Neural crest cell (in vitro differentiated cells): ENCODE results near the gene SRPX. TPM values are rescaled to one million over a fixed set of nuclear protein-coding genes. Genes with fewer than 3 reads are reported as not detected.

ENCODE experiments used
- DNase-seq: peaks from one replicate; pipeline ENCODE4 v3.0.0; 2021; ENCODE audit warnings: low read depth, mixed read lengths, low spot score
- H3K27ac Mint-ChIP-seq: one replicate; pipeline ENCODE4 v1.8.0; 2021; ENCODE audit warnings: mild to moderate bottlenecking, mixed read lengths; ENCODE audit not compliant: unreplicated experiment
- H3K27me3 Mint-ChIP-seq: 2 replicates; pipeline ENCODE4 v1.8.0; 2021; ENCODE audit warnings: low read depth, mild to moderate bottlenecking, mixed read lengths
- H3K36me3 Mint-ChIP-seq: 2 replicates; pipeline ENCODE4 v1.8.0; 2021; ENCODE audit warnings: low read depth, mild to moderate bottlenecking, mixed read lengths
- H3K4me1 Mint-ChIP-seq: 2 replicates; pipeline ENCODE4 v1.8.0; 2021; ENCODE audit warnings: mixed read lengths
- H3K4me3 Mint-ChIP-seq: one replicate; pipeline ENCODE4 v1.8.0; 2021; ENCODE audit warnings: mild to moderate bottlenecking, mixed read lengths
- H3K9me3 Mint-ChIP-seq: 2 replicates; pipeline ENCODE4 v1.8.0; 2021; ENCODE audit warnings: mixed read lengths
- total RNA-seq: library from RNA; stranded (reverse); gene quantifications from 2 replicates; pipeline ENCODE4 v1.2.1, GENCODE V29; 2021
- TF ChIP-seq, protein P1 (sequence below): fragments of 200-600 bp; sonication (generic); conservative IDR thresholded peaks from 2 replicates; pipeline ENCODE4 v1.5.0; 2021; ENCODE audit warnings: antibody characterized with exemption, mild to moderate bottlenecking

SRPX gene
- total RNA-seq, 1 donor from 2014 or later: 3.7 TPM

DNA sequence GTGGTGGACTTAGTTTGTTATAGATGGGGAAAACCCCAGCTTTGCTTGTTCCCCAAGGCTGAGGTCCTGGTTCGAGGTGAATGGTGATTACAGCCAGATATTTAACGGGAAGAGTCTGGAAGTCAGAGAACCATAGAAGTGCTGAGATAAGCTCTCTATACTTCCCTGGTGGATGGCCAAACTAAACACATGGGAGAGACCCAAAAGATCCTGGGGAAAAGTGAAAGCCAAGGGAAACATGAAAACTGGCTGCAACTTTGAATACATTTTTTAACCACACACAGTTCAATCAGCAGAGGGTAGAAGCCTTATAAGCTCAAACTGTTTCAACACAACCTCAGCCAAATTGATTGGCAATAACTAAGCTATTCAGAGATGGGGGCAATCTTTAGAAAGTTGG lies 29.3 kb upstream of the SRPX start:
- no peaks in the 10 kb centered on the region for H3K36me3 Mint-ChIP-seq
- peaks cover 4% of the 10 kb centered on the region for H3K9me3 Mint-ChIP-seq
- no peak overlapping the region for H3K4me3 Mint-ChIP-seq
- H3K27ac Mint-ChIP-seq: no peak overlapping the region
- no peaks in the 10 kb centered on the region for H3K4me1 Mint-ChIP-seq
- DNase-seq: no peak
- TF ChIP-seq, protein P1, sequence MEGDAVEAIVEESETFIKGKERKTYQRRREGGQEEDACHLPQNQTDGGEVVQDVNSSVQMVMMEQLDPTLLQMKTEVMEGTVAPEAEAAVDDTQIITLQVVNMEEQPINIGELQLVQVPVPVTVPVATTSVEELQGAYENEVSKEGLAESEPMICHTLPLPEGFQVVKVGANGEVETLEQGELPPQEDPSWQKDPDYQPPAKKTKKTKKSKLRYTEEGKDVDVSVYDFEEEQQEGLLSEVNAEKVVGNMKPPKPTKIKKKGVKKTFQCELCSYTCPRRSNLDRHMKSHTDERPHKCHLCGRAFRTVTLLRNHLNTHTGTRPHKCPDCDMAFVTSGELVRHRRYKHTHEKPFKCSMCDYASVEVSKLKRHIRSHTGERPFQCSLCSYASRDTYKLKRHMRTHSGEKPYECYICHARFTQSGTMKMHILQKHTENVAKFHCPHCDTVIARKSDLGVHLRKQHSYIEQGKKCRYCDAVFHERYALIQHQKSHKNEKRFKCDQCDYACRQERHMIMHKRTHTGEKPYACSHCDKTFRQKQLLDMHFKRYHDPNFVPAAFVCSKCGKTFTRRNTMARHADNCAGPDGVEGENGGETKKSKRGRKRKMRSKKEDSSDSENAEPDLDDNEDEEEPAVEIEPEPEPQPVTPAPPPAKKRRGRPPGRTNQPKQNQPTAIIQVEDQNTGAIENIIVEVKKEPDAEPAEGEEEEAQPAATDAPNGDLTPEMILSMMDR: no peak
- no peaks in the 10 kb centered on the region for H3K27me3 Mint-ChIP-seq

DNA sequence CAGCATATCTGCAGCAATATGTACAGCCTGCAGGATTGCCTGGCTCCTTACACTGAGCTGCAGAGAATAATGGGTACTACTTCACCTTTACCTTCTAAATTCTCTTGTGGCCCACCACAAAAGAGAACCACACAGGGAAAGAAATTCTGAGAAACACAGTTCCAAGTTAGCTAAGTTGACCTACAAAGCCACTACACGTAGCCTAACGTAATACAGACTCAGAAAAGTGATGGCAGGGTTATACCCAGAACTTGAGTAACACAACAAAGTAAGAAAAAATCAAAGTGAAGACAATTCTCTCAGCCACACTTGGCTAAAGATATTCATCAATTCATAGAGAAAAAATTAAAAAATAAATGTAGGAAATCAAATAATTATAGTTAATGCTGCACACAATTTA lies 26.4 kb upstream of the SRPX start:
- H3K27ac Mint-ChIP-seq: no peak overlapping the region
- TF ChIP-seq, protein P1: no peak
- no peaks in the 10 kb centered on the region for H3K27me3 Mint-ChIP-seq
- no peaks in the 10 kb centered on the region for H3K36me3 Mint-ChIP-seq
- no peak for DNase-seq
- no peaks in the 10 kb centered on the region for H3K4me1 Mint-ChIP-seq
- peaks cover 4% of the 10 kb centered on the region for H3K9me3 Mint-ChIP-seq
- H3K4me3 Mint-ChIP-seq: no peak overlapping the region

DNA sequence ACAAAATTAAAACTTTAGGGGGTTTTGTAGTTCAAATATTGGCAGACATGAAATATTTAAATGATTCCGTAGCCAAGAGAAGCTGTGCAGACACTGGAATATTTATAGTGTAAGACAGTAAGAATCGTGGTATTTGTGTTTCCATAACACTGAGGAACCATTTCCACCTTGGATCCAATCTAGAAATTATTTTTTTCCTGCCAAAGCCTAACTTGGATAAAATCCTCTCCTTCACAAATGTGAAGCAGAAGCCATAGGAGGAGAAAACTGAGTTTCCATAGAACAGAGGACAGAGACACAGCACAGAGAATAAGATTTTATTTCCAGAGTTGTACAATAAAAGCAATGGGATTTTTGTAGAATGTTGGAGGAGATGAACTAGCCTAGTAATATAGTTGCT lies 19.9 kb upstream of the SRPX start:
- TF ChIP-seq, protein P1: no peak
- Mint-ChIP-seq H3K27me3 (no peaks in the 10 kb centered on the region), H3K4me1 (no peaks in the 10 kb centered on the region), H3K4me3 (no peak overlapping the region), H3K27ac (no peak overlapping the region), H3K9me3 (peaks cover 10% of the 10 kb centered on the region), H3K36me3 (peaks cover 3% of the 10 kb centered on the region)
- no peak for DNase-seq

DNA sequence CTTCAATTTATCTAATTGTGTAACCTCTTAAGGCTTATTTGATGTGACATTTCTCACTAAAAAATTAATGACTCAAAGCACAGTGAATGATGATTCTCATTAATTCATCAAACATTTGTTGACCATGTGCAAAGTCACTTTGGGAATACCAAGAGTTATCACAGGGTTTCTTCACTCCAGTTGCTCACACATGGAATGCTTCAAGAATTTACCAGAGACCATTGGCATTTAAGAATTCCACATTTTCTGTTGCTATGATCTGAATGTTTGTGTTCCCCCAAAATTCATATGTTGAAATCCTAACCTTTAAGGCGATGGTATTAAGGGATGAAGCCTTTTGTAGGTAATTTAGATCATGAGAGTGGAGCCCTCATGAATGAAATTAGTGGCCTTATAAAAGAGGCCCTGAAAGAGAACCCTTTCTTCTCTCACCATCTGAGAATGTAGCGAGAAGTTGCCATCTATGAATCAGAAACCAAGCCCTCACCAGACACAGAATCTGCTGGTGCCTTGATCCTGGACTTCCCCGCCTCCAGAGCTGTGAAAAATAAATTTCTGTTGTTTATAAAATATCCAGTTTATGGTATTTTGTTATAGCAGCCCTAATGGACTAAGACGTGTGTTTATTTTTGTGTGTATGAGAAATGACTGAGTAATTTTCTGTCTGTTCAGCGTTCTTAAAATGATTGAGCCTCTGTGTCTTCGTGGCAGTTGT lies 16.4 kb upstream of the SRPX start:
- Mint-ChIP-seq H3K4me1 (no peaks in the 10 kb centered on the region), H3K27me3 (no peaks in the 10 kb centered on the region), H3K27ac (no peak overlapping the region), H3K9me3 (peaks cover 18% of the 10 kb centered on the region), H3K36me3 (peaks cover 3% of the 10 kb centered on the region), H3K4me3 (no peak overlapping the region)
- TF ChIP-seq, protein P1: no peak
- no peak for DNase-seq

DNA sequence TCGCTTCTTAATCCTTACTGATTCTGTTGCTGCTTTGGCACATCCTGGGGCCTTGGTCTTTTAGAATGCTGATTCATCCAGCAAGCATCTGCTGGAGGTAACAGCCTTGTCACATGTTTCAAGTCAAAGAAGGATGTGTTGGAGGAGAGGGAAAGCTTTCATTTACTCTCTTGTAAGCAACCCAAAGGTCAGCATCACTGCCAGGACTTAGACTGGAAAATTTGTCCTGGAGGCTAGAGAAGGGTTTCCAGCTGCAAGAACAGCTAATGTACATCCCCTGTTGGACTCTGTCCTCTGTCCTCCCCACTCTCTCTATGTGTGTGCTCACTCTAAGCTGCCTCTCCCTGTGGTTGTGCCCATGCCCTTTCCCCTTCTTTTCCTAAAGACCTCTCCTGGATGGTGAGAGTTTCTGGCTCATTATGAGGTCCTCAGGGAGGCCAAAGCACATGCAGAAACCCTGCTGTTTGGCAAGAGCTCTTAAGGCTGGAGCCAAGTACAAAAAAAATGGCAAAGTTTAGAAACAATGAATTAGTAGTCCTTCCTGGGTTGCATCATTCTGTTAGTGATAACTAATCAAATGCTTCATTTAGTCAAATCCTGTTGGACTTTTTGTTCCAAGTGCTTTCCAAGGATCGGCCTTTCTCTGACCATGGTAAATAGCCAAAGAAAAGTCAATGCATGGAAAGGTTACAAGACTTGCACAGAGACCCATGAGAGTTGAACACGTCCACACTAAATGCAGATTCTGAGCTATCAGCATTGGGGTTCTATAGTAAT lies 13.4 kb upstream of the SRPX start:
- no peaks in the 10 kb centered on the region for H3K4me1 Mint-ChIP-seq
- peaks cover 3% of the 10 kb centered on the region for H3K36me3 Mint-ChIP-seq
- DNase-seq: no peak
- no peaks in the 10 kb centered on the region for H3K27me3 Mint-ChIP-seq
- no peak overlapping the region for H3K27ac Mint-ChIP-seq
- TF ChIP-seq, protein P1: no peak
- H3K9me3 Mint-ChIP-seq: peaks cover 14% of the 10 kb centered on the region
- no peak overlapping the region for H3K4me3 Mint-ChIP-seq
